ENCODE data around the gene MYH7B. TPM values are rescaled to one million over a fixed set of nuclear protein-coding genes. Genes with fewer than 3 reads are reported as not detected.

Gene MYH7B
- total RNA-seq: under 1 TPM; 0.09 to 0.72 (median 0.27) TPM
- 1 to 10 TPM; 1.9 to 2.3 TPM for polyA plus RNA-seq

- FAIRE-seq (peak; percentile 45), ATAC-seq (peak; percentile 96 to 99 (median 98))
- 0% methylated on average over 62 of the region's 62 CpGs for WGBS, 2 donors
These were observed at the start of gene MYH7B, which contains the start of gene GSS for GRCh38 chr20:34955231-34956040. Gene MYH7B, plus strand, starts transcription at chr20:34955868. Its CDS starts 22,138 bp downstream, at chr20:34978006. Gene GSS, minus strand, starts transcription at chr20:34955806. Its CDS starts 3,954 bp downstream, at chr20:34951852.

GRCh38 chr20:34907616-34908469 lies 47.8 kb upstream of the MYH7B start:
- no peak for FAIRE-seq
- H3K9me3 ChIP-seq: no peaks in the 10 kb centered on the region
- no peaks in the 10 kb centered on the region for H3K27me3 ChIP-seq
- no peaks in the 10 kb centered on the region for H3K36me3 ChIP-seq
- 41 to 46% methylated on average over 7 of the region's 7 CpGs for WGBS, 2 donors
- peaks cover 0 to 11% (median 0%) of the 10 kb centered on the region in 3 donors for H3K4me1 ChIP-seq
- intact Hi-C loops (cut with DNase I): no loop called here
- TF ChIP-seq CTCF (IDR thresholded peaks at IDR 0.05): no peak
- H3K27ac ChIP-seq: peak overlapping the region; percentile 8 to 58 (median 38)
- peak; percentile 55 to 93 (median 86) for ATAC-seq
- no peak overlapping the region for H3K4me3 ChIP-seq
- peak in 3 of 6 donors; percentile 14 to 46 (median 42) for DNase-seq

More at GRCh38 chr20:34955231-34956040, at the start of gene MYH7B, which contains the start of gene GSS:
- Histone ChIP-seq H3K27me3 (no peaks in the 10 kb centered on the region), H3K4me1 (peaks cover 0 to 4% (median 0%) of the 10 kb centered on the region in 3 donors), H3K36me3 (no peaks in the 10 kb centered on the region), H3K9me3 (no peaks in the 10 kb centered on the region), H3K27ac (peak within 1 kb of the TSS; percentile 24 to 86 (median 73)), H3K4me3 (peak within 1 kb of the TSS; percentile 44 to 75 (median 57))
- no peak for TF ChIP-seq CTCF (IDR thresholded peaks at IDR 0.05)
- intact Hi-C loops (cut with DNase I): loop anchor here in 2 of 3 donors (2.0 to 10.0 kb wide), 2 partner anchors 81 kb away; partner anchors contain the start of genes ACSS2 (in 1 of the 2) and GGT7 (in 1 of the 2)
- peak; percentile 97 to 100 (median 99) for DNase-seq

GRCh38 chr20:34915131-34915530 lies 40.5 kb upstream of the MYH7B start:
- no peak for ATAC-seq
- DNase-seq: no peak

More at GRCh38 chr20:34915131-34915530, 40.5 kb upstream of the MYH7B start:
- H3K4me1 ChIP-seq: peaks cover 4 to 9% (median 9%) of the 10 kb centered on the region in 3 donors
- intact Hi-C loops (cut with DNase I): no loop called here
- TF ChIP-seq CTCF (IDR thresholded peaks at IDR 0.05): no peak
- H3K9me3 ChIP-seq: no peaks in the 10 kb centered on the region
- FAIRE-seq: no peak
- 83 to 88% methylated on average over 4 of the region's 4 CpGs for WGBS, 2 donors
- no peak overlapping the region for H3K27ac ChIP-seq
- no peaks in the 10 kb centered on the region for H3K36me3 ChIP-seq
- H3K4me3 ChIP-seq: no peak overlapping the region
- H3K27me3 ChIP-seq: no peaks in the 10 kb centered on the region

All from pancreas (tissue), 10 donors.